ENCODE results near the gene AVPR2.
A peak's percentile ranks its signal among the peaks of the same experiment; 100 is the strongest.

AVPR2 gene

GRCh38 chrX:153908219-153908860, 3.9 kb downstream of the AVPR2 start:
- Histone ChIP-seq H3K4me3 (no peak overlapping the region), H3K27ac (no peak overlapping the region), H3K36me3 (peaks cover 38% of the 10 kb centered on the region), H3K4me1 (peaks cover 46% of the 10 kb centered on the region), H3K9ac (no peak overlapping the region), H3K9me3 (no peaks in the 10 kb centered on the region; the same call in 1 of the 2 replicates), H3K27me3 (peaks cover 58% of the 10 kb centered on the region), H4K20me1 (peaks cover 51% of the 10 kb centered on the region), H3K4me2 (no peak overlapping the region; the same call in 1 of the 2 replicates)
- TF ChIP-seq Cebpa-rat (IDR thresholded peaks at IDR 0.05), result no peak

GRCh38 chrX:153909024-153909979, 4.8 kb downstream of the AVPR2 start:
- H3K9ac ChIP-seq, result no peak overlapping the region
- no peak overlapping the region for H3K27ac ChIP-seq
- no peaks in the 10 kb centered on the region; the same call in 1 of the 2 replicates for H3K9me3 ChIP-seq
- peak overlapping the region; percentile 9; the same call in 1 of the 2 replicates for H3K4me2 ChIP-seq
- peaks cover 66% of the 10 kb centered on the region for H3K27me3 ChIP-seq
- peaks cover 36% of the 10 kb centered on the region for H3K4me1 ChIP-seq
- H3K4me3 ChIP-seq, result no peak overlapping the region
- no peak for TF ChIP-seq Cebpa-rat (IDR thresholded peaks at IDR 0.05)
- H3K36me3 ChIP-seq, result peaks cover 46% of the 10 kb centered on the region
- H4K20me1 ChIP-seq, result peaks cover 61% of the 10 kb centered on the region

- H4K20me1 ChIP-seq, result peaks cover 64% of the 10 kb centered on the region
- no peak for TF ChIP-seq Cebpa-rat (IDR thresholded peaks at IDR 0.05)
- no peaks in the 10 kb centered on the region; the same call in 1 of the 2 replicates for H3K9me3 ChIP-seq
- H3K9ac ChIP-seq, result no peak overlapping the region
- H3K27me3 ChIP-seq, result peaks cover 72% of the 10 kb centered on the region
- H3K4me3 ChIP-seq, result no peak overlapping the region
- peaks cover 46% of the 10 kb centered on the region for H3K36me3 ChIP-seq
- H3K27ac ChIP-seq, result no peak overlapping the region
- peaks cover 30% of the 10 kb centered on the region for H3K4me1 ChIP-seq
- H3K4me2 ChIP-seq, result no peak overlapping the region
These were observed 5.5 kb downstream of the AVPR2 start for GRCh38 chrX:153909980-153910360.

- H3K27me3 ChIP-seq, result peaks cover 74% of the 10 kb centered on the region
- H3K27ac ChIP-seq, result no peak overlapping the region
- no peak overlapping the region for H3K4me3 ChIP-seq
- TF ChIP-seq Cebpa-rat (IDR thresholded peaks at IDR 0.05), result no peak
- H3K36me3 ChIP-seq, result peaks cover 46% of the 10 kb centered on the region
- H3K9me3 ChIP-seq, result no peaks in the 10 kb centered on the region; the same call in 1 of the 2 replicates
- no peak overlapping the region for H3K9ac ChIP-seq
- no peak overlapping the region for H3K4me2 ChIP-seq
- peaks cover 30% of the 10 kb centered on the region for H3K4me1 ChIP-seq
- peaks cover 65% of the 10 kb centered on the region for H4K20me1 ChIP-seq
These were observed 6.0 kb downstream of the AVPR2 start for GRCh38 chrX:153910446-153910845.

GRCh38 chrX:153911798-153912197, 7.3 kb downstream of the AVPR2 start:
- H3K36me3 ChIP-seq, result peaks cover 56% of the 10 kb centered on the region
- no peaks in the 10 kb centered on the region; the same call in 1 of the 2 replicates for H3K9me3 ChIP-seq
- no peak for TF ChIP-seq Cebpa-rat (IDR thresholded peaks at IDR 0.05)
- H3K27ac ChIP-seq, result no peak overlapping the region
- peaks cover 65% of the 10 kb centered on the region for H4K20me1 ChIP-seq
- no peak overlapping the region for H3K4me3 ChIP-seq
- peaks cover 75% of the 10 kb centered on the region for H3K27me3 ChIP-seq
- H3K4me2 ChIP-seq, result no peak overlapping the region
- H3K9ac ChIP-seq, result no peak overlapping the region
- peaks cover 19% of the 10 kb centered on the region for H3K4me1 ChIP-seq

- Histone ChIP-seq H3K27ac (no peak overlapping the region), H3K36me3 (peaks cover 59% of the 10 kb centered on the region), H3K27me3 (peaks cover 79% of the 10 kb centered on the region), H3K9ac (no peak overlapping the region), H3K9me3 (no peaks in the 10 kb centered on the region; the same call in 1 of the 2 replicates), H3K4me1 (peaks cover 11% of the 10 kb centered on the region), H3K4me3 (no peak overlapping the region), H3K4me2 (no peak overlapping the region), H4K20me1 (peaks cover 65% of the 10 kb centered on the region)
- TF ChIP-seq Cebpa-rat (IDR thresholded peaks at IDR 0.05), result no peak
These were observed 8.7 kb downstream of the AVPR2 start for GRCh38 chrX:153913211-153913610.

GRCh38 chrX:153913701-153914100, 9.2 kb downstream of the AVPR2 start:
- Histone ChIP-seq H3K36me3 (peaks cover 63% of the 10 kb centered on the region), H3K9me3 (no peaks in the 10 kb centered on the region; the same call in 1 of the 2 replicates), H3K4me1 (peaks cover 9% of the 10 kb centered on the region), H3K4me3 (no peak overlapping the region), H3K27me3 (peaks cover 81% of the 10 kb centered on the region), H3K9ac (no peak overlapping the region), H3K4me2 (no peak overlapping the region), H3K27ac (no peak overlapping the region), H4K20me1 (peaks cover 67% of the 10 kb centered on the region)
- TF ChIP-seq Cebpa-rat (IDR thresholded peaks at IDR 0.05), result no peak

- H3K9me3 ChIP-seq, result no peaks in the 10 kb centered on the region
These were observed 13.4 kb downstream of the AVPR2 start for GRCh38 chrX:153917869-153918268.

GRCh38 chrX:153919281-153919680, 14.8 kb downstream of the AVPR2 start:
- no peak overlapping the region for H3K4me2 ChIP-seq
- H3K27me3 ChIP-seq, result peaks cover 97% of the 10 kb centered on the region
- H3K27ac ChIP-seq, result no peak overlapping the region
- peaks cover 55% of the 10 kb centered on the region for H3K36me3 ChIP-seq
- no peaks in the 10 kb centered on the region for H3K9me3 ChIP-seq
- H3K9ac ChIP-seq, result no peak overlapping the region
- H3K4me1 ChIP-seq, result peaks cover 42% of the 10 kb centered on the region
- peaks cover 94% of the 10 kb centered on the region for H4K20me1 ChIP-seq
- no peak for TF ChIP-seq Cebpa-rat (IDR thresholded peaks at IDR 0.05)
- no peak overlapping the region for H3K4me3 ChIP-seq

More at GRCh38 chrX:153917869-153918268, 13.4 kb downstream of the AVPR2 start:
- no peak overlapping the region for H3K4me3 ChIP-seq
- peaks cover 92% of the 10 kb centered on the region for H4K20me1 ChIP-seq
- no peak overlapping the region for H3K27ac ChIP-seq
- no peak for TF ChIP-seq Cebpa-rat (IDR thresholded peaks at IDR 0.05)
- H3K4me2 ChIP-seq, result no peak overlapping the region
- no peak overlapping the region for H3K9ac ChIP-seq
- H3K36me3 ChIP-seq, result peaks cover 67% of the 10 kb centered on the region
- H3K27me3 ChIP-seq, result peaks cover 96% of the 10 kb centered on the region
- H3K4me1 ChIP-seq, result peaks cover 28% of the 10 kb centered on the region

GRCh38 chrX:153920546-153920945, 16.1 kb downstream of the AVPR2 start:
- H3K36me3 ChIP-seq, result peaks cover 55% of the 10 kb centered on the region
- H3K9ac ChIP-seq, result no peak overlapping the region
- H3K27ac ChIP-seq, result no peak overlapping the region

More at GRCh38 chrX:153920546-153920945, 16.1 kb downstream of the AVPR2 start:
- Histone ChIP-seq H3K4me3 (no peak overlapping the region), H3K9me3 (no peaks in the 10 kb centered on the region), H3K4me1 (peaks cover 55% of the 10 kb centered on the region), H4K20me1 (peaks cover 100% of the 10 kb centered on the region), H3K4me2 (no peak overlapping the region), H3K27me3 (peaks cover 99% of the 10 kb centered on the region)
- no peak for TF ChIP-seq Cebpa-rat (IDR thresholded peaks at IDR 0.05)
